Measurements from ENCODE around the gene SLC51B. TPM values are rescaled to one million over a fixed set of nuclear protein-coding genes. Genes with fewer than 3 reads are reported as not detected.

SLC51B gene
- total RNA-seq, 1 experiment from 2014 or later, result not detected

Other genes starting within 250 kb of the SLC51B start
- gene PIF1, start 219.7 kb upstream of the SLC51B start, total RNA-seq (2014; rRNA removed; shearing (Covaris generic); ENCODE audit: low replicate concordance), result 13.6 and 17.0 TPM in 2 replicates
- 4.1 and 10.4 TPM in 2 replicates for gene PLEKHO2, start 203.5 kb upstream of the SLC51B start, total RNA-seq (2014; rRNA removed; shearing (Covaris generic); ENCODE audit: low replicate concordance)
- 2.2 and 2.5 TPM in 2 replicates for gene ANKDD1A, start 133.5 kb upstream of the SLC51B start, total RNA-seq (2014; rRNA removed; shearing (Covaris generic); ENCODE audit: low replicate concordance)
- 74.7 and 93.8 TPM in 2 replicates for gene SPG21, start 55.5 kb upstream of the SLC51B start, total RNA-seq (2014; rRNA removed; shearing (Covaris generic); ENCODE audit: low replicate concordance)
- 23.6 and 28.2 TPM in 2 replicates for gene MTFMT, start 15.7 kb upstream of the SLC51B start, total RNA-seq (2014; rRNA removed; shearing (Covaris generic); ENCODE audit: low replicate concordance)
- not detected in 2 replicates for gene RASL12, start 22.6 kb downstream of the SLC51B start, total RNA-seq (2014; rRNA removed; shearing (Covaris generic); ENCODE audit: low replicate concordance)
- gene KBTBD13, start 31.4 kb downstream of the SLC51B start, total RNA-seq (2014; rRNA removed; shearing (Covaris generic); ENCODE audit: low replicate concordance), result not detected in 2 replicates
- not detected in 2 replicates for gene UBAP1L, start 69.8 kb downstream of the SLC51B start, total RNA-seq (2014; rRNA removed; shearing (Covaris generic); ENCODE audit: low replicate concordance)
- gene PDCD7, start 88.4 kb downstream of the SLC51B start, total RNA-seq (2014; rRNA removed; shearing (Covaris generic); ENCODE audit: low replicate concordance), result 28.6 and 30.4 TPM in 2 replicates
- 21.2 and 22.8 TPM in 2 replicates for gene CLPX, start 140.0 kb downstream of the SLC51B start, total RNA-seq (2014; rRNA removed; shearing (Covaris generic); ENCODE audit: low replicate concordance)
- not detected in 2 replicates for gene CILP, start 166.1 kb downstream of the SLC51B start, total RNA-seq (2014; rRNA removed; shearing (Covaris generic); ENCODE audit: low replicate concordance)
- 10.0 and 16.9 TPM in 2 replicates for gene PARP16, start 241.5 kb downstream of the SLC51B start, total RNA-seq (2014; rRNA removed; shearing (Covaris generic); ENCODE audit: low replicate concordance)